ENCODE measurements around the gene ARL10.

ARL10 gene

DNA sequence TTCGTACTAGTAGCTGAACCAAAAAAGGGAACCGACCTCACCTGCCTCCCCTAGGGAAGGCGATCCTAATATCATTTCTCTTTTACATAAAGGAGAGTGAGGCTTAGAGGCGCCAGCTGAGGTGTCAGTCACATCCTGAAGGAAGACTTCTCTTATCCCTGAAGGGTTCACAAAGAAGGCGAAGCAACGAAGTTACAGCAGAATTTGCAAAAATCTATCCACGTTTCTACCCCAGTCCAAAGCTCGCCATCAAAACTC lies 3.1 kb upstream of the ARL10 start:
- no peak for DNase-seq

DNA sequence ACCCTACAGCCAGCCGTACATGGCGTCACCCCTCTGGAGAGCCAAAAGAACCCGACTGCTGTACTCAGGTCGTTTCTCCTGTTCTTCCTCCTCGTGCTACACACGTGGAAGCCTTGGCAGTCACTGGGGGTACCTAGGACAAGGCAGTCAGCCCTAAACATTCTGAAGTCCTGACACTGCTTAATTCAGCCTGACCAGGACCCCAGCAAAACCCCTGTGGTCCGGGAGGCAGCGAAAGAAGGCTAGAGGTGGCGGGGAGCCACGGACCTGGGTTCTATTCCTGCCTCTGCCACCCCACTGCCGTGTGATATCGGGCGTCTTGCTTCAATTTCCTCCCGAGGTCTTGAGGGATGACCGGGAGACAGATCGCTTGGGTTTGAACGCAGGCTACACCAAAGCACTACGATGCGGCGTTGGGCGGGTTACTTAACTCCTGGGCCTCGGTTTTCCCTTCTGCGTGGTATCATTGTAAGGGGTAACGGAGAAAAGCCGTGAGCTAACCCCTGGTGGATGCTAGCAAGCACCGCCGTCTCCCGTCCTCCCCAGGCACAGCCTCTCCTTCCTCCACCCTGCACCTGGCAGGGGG lies 429 bp upstream of the ARL10 start:
- DNase-seq = no peak

DNA sequence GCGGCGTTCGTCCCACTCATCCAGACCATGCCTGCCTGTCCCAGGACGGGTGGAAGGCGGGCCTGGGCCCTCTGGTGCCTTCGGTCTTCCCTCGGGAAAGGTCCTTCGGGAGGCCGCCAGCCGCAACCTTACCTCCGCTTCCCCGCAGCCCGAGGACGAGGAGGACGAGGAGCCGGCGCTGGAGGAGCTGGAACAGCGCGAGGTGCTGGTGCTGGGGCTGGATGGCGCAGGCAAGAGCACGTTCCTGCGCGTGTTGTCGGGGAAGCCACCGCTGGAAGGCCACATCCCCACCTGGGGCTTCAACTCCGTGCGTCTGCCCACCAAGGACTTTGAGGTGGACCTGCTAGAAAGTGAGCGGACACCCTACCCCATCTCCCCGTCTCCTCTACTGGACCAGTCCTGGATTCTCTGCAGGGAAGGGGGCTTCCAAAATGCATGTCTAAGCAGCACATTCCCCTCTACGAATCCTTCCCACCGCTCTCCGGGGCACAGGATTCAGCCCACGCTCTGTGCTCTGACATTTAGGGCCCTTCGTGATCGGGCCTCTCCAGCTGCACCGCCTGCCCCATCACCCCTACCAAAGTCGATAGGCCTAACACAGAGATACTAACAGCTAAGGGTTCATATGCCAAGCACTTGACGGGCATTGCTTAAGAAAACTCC lies 1.1 kb downstream of the ARL10 start:
- DNase-seq = no peak

DNA sequence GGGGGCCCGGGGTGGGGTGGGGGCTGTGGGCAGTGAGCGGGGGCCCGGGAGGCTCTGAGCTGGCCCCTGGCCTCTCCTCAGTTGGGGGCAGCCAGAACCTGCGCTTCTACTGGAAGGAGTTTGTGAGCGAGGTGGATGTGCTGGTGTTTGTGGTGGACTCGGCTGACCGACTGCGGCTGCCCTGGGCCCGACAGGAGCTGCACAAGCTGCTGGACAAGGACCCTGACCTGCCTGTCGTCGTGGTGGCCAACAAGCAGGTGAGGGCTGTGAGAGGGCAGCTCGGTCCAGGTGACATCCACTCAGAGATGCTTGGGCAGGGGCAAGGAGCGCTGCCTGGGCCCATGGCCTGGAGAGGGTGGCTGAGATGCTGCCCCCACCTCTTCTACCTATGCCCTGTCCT lies 3.4 kb downstream of the ARL10 start:
- DNase-seq = no peak

DNA sequence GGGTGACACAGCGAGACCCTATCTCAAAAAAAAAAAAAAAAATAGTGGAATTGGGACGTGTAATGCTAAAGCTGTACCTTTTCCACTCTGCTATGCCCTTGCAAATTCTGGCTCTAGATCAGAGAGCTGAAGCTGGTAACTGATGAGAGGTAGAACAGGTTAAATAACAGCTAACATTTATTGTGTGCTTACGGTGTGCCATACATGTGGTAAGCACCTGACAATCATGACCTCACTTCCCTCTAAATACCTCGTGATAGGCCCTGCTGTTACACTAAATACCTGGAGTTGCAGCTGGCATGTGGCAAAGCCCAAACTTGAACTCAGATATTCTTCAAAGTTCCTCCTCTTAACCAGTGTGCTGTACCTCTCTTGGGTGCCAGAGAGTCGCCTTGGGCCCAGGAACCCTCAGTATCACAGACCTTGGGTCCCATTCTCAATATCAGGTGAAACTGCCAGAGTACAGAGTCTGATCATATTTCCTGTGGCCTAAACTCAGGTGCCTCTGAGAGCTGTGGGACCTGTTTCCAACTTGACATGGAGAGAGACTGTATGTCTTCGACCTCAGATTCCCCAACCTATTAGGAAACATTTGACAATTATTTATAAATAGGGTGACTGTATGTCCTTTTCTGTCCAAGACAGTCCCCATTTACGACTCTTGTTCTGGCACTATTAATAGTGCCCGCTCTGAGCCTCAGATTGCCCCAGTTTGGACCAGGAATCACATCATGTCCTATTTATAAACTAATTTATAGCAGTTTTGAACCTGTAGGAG lies 4.8 kb downstream of the ARL10 start:
- no peak for DNase-seq

DNA sequence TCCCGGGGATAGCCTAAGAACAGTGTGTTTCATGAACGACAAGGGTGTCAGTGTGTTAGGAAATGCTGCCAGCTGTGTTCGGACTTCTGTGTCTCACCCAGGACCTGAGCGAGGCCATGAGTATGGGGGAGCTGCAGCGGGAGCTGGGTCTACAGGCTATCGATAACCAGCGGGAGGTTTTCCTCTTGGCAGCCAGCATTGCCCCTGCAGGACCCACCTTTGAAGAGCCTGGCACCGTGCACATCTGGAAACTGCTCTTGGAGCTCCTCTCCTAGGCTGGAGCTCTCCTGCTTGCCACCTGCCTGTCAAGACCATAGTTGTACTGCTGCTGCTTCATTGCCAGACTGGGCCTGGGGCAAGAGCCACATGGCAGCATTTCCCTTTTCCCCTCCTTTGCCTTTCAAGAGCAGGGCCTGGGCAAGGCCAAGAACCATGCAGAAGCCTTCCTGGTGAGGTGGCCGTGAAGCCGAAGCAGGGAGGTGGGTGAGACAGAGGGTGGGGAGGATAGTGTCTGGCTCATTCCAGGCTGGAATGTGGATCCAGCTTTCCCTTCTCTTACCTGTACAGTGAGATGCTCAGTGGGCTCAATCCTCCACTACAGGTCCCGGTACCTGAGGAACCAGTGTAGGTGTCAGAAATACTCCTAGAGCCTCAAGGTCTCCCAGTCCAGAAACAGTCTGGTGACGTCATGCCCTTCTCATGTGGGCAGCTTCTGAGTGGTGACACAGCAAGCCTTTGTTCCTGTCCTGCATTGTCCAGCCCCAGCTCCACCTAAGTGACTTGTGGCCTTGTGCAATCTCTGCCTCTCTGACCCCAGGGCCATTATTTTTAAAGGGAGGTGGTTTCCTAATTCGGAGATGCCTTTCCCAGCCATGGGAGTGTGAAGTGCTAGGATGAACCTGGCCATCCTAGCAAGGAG lies 6.6 kb downstream of the ARL10 start:
- no peak for DNase-seq

DNA sequence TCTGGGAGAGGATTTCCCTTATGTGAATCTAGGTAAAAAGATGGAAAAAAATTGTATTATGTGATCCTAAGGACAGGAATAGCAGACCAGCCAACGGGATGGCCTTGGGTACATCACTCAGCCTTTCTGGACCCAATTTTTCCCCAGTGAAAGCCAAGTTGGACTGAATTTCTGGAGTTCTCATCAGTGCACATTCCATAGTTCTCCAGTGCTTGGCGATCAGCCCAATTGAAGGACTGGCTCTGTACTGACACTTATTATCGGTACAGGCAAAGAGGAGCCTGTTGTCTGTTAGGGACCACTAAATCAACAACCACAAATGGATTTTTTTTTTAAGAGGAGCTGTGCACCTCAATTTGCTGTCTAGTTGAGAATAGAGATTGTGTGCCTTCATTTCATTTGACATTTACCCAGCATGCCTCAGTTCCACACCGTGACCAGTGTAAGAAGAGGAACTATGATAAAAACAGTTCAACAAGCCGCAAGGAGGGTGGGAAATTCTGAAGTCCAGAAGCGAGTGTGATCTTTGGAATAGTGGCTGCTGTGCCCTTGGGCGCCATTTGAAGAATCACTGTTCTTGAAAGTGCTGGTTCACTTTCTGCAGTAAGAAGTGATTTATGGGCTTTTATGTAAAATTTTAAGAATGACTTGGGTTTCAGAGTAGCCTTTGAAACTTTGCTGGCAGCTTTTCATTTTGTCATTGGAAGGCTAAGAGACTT lies 8.0 kb downstream of the ARL10 start:
- DNase-seq = no peak

DNA sequence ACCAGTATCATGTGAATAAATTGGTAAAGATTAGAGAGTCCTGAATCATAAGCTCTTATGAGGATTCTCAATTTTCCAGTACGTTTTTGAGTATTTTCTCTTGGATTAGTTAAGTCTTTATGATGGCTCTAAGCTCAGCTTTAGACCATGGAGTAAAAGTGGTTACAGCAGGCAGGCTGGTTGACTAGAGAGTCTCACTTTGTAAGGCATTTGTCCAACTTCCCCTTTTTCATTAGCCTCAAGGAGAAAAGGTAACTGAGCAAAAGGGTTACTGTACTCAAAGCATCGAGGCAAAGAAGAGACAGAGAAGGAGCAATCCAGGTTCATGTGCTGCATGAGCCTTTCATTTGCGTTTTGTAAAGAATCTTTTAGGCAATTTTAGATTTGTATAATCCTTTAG lies 14.6 kb downstream of the ARL10 start:
- DNase-seq = no peak

DNA sequence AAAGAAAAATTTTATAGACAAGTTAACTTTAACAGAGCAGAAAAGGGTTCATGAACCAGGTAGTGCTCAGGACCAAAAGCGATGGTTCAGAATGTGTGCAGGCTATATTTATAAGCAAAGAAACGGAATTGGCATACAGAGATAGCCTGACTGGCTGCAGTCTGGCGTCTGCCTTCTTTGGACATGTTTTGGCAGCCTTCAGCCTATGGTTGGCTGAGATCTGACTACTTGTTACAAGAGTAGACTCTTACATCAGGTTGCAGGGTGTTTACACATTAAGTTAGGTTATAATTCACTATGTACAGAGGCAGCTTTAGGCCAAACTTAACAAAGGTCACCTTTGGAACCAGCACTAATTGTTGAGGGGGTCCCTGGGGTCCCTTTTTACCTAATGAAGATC lies 16.1 kb downstream of the ARL10 start:
- no peak for DNase-seq

DNA sequence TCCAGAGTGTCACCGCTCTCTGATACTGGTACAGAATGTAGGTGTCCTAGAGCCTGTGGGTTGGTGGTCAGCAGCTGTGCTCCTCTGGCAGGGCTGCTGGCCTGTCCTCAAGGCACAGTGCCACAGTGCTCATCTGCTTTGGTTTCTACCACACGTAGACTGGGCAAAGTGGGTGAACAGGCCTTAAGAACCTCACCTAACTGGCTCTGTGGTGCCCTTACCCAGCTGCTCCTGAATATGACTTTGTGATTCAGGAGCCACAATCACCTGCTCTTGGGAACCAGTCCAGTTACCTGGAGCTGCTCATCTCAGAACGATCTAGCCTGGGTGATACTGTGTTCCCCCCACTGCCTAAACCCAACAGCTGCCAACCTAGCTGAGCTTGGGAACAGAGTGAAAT lies 16.7 kb downstream of the ARL10 start:
- no peak for DNase-seq

DNA sequence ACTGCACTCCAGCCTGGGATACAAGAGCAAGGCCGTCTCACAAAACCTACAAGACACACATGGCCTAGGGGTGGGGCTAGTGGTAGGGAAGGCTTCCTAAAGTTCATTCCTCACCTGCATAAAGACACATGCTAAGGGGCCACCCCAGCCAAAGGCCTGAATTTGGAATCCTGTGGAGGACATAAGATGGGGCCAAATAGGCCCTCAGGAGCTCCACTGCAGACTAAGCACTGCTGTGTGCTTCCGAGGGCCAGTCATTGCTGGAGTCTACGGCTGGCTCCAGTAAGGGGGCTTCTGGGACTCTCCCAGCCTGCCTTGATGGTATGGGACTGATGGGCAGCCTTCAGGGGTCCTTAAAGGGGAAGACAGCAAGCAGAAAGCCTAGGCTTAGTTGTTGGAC lies 17.4 kb downstream of the ARL10 start:
- DNase-seq = no peak

DNA sequence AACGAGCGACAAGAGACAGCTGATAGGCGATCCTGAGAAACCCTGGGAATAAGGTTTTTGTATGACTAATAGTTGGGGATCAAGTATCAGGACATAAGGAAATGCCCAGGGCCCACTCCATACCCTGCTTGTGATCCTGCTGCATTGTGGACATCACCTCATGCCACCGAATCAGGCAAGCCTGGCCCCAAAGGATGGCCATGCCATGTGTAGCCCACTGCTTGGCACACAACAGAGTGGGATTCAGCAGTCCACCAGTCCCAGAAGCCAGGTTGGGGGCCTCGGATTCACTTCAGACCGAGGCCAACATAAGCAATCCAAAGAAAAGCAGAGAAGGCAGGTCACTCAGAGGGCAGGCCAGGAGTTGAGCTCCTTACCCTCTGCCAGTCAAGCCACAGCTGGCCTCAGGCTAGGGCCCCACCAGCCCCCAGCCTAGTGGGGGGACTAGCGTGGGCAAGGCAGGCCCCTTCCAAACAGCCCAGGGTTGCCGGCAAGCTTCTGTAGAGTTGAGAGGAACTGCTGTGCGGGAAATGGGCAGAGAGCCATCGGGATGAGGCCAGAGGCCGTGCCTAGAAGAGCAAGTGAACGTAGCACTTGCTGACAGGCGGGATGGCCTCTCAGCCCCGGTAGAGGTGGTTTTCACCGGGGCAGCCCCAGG lies 18.1 kb downstream of the ARL10 start:
- DNase-seq = no peak

DNA sequence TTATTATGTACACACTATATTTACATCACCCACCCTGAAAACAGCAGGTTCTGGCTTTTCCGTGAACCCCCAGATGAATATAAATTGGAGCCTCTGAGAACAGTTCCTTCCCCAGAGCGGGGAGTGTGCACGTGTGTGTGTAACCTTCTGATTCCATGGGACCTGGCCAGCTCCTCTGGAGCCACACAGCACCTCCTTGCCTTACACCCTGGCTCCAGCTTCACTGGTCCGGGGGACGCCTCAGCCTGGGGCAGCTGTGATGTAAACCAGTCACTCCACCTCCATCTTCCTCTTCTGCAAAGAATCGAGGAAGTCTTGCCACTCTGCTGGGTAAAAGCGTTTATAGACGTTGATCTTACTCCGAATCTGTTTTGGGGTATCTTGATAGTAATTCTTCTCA lies 18.7 kb downstream of the ARL10 start:
- no peak for DNase-seq

DNA sequence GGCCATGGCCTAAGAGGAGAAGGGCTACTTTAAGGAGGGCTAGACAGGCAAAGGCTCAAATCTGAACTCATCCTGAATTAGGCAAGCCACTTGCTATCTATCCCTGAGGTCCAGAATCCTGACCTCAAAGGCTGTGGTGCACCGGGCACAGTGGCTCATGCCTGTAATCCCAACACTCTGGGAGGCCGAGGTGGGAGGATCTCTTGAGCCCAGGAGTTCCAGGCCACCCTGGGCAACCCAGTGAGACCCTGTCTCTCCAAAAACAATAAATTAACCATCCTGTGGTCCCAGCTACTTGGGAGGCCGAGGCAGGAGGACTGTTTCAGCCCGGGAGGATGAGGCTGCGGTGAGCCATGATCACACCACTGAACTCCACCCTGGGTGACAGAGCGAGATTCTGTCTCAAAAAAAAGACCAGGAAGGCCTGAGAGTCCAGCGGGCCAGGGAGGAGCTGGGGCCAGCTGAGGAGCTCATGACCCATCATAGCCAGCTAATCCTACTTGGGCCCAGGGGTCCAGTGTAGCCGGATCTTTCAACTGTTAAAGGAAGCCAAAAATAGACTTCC lies 19.2 kb downstream of the ARL10 start:
- no peak for DNase-seq

DNA sequence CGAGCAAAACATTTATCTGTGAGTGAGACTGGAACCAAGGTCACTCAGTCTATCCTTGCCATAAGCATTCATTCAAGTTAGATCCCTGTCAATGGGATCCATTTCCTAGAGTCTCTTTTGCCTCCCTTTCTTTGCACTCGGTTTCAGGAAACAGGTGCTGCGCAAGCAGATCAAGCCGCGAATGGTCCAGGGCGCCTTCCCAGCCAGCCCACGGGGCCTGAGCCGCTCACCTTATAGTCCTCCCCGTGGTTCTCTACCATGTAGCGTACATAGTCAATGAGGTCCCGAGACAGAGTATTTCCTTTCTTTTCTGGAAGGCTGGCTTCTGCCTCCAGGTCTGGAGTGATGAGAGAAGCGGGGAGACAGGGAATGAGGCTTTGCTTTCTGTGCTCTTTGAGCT lies 19.7 kb downstream of the ARL10 start:
- DNase-seq = no peak

DNA sequence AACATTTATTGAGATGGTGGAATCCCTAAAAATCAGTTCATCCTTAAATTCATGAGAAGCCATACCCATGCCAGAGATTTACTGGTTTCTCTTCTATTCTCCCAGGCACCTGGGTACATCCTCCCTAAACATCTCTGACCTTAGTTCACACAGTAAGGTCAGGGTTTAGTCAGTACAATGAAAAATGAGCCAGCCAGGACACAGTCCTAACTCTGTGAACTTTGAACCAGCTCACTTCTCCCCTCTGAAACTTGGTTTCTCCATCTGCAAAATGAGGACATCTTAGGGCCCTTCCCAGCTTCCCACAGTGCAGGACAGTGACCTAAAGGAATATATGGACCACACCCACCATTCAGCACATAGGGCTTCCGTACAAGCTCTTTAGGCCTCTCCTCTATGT lies 21.2 kb downstream of the ARL10 start:
- DNase-seq = no peak

DNA sequence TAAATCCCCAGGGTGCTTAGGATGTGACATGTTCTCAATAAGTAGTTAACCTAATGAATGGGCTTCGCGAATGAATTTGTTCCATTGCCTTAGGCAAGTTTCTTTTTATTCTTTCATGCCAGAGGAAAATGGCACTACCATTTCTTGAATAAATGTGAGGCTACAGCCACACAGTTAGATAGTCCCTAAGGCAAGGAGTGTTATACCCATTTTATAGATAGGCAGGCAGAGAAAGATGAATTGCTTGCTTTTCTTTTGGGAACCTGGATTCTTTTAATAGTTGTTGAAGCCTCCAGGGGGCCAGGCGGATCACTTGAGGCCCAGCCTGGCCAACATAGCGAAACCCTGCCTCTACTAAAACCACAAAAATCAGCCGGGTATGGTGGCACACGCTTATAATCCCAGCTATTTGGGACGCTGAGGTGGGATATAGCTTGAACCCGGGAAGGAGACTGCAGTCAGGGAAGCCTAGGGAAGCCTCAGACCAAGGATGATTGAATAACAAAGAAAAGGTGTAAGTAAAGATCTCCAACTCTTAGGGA lies 22.2 kb downstream of the ARL10 start:
- DNase-seq = peak; percentile 29

DNA sequence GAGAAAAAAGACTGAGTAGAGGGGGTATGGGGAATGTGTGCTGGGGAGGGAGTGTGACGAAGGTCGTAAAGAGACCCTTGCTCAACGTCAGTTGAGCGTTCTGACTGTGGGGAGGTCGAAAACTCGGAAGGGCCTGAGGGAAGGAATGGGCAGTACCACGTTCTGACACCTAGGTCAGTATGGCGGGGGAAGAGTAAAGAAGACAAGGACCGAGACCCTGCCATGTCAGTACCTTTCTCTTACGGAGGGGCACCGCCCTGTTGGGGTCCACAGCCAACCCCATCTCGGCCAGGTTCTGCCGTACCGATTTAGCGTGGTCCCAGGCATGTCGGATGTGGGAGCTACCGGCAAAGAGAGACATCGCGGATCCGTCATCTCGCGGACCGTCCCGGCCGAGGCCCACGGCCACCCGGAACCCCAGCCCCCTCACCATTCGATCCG lies 22.7 kb downstream of the ARL10 start:
- peak; percentile 54 for DNase-seq

DNA sequence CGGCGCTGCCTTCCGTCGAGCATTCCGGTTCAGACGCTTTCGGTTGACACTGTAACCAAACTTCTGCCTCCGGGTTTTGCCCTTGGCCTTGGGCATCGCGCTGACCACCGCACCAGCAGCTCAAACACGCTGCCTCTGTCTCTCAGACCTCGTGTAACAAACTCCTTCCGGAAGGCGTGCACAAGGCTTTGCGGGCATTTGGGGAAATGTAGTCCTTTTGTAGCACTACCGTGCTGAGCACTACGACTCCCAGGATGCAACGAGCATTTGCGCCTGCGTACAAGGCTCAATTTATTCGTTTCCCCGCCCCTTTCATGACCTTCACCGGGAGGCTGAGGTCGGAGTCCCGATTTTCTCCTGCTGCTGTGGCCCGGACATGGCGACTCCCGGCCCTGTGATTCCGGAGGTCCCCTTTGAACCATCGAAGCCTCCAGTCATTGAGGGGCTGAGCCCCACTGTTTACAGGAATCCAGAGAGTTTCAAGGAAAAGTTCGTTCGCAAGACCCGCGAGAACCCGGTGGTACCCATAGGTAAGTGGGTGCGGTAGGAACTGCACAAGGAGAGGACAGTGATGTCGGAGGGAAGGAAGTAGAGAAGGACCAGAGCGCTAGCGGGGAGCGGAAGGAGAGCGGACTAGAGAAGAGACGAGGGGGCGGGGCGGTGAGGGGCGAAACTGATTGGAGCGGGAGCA lies 23.3 kb downstream of the ARL10 start, which contains the start of the genes HIGD2A and NOP16:
Gene HIGD2A (plus strand): TSS at position 308 of the 691 bp plus-strand sequence. CDS start 69 bp downstream, at position 377.
Gene NOP16 (minus strand): TSS at position 155 of the 691 bp plus-strand sequence. CDS start 59 bp downstream, at position 96.
- DNase-seq = peak; percentile 100
